Transverse colon (tissue), 4 donors: ENCODE measurements around the gene GRIN2A. TPM values are rescaled to one million over a fixed set of nuclear protein-coding genes. Genes with fewer than 3 reads are reported as not detected.

Source experiments
- DNase-seq: peaks from one replicate; pipeline ENCODE4 v3.0.0-alpha.2; 2019
- H3K27ac ChIP-seq, 4 donors: fragments of 200-600 bp; sonication (generic); 2 replicates each; pipeline ENCODE4 v1.5.1; 2016 to 2018; ENCODE audit warnings: inconsistent platforms in 4 of 4
- H3K27me3 ChIP-seq: fragments of 200-600 bp; sonication (generic); 2 replicates; pipeline ENCODE4 v1.5.1; 2017; ENCODE audit warnings: inconsistent platforms
- H3K36me3 ChIP-seq, 4 donors: fragments of 200-600 bp; sonication (generic); 2 replicates each; pipeline ENCODE4 v1.5.1; 2017 to 2019; ENCODE audit warnings: inconsistent platforms in 4 of 4
- H3K4me1 ChIP-seq, 4 donors: fragments of 200-600 bp; sonication (generic); 2 replicates each; pipeline ENCODE4 v1.5.1; 2017 to 2020; ENCODE audit warnings: inconsistent platforms in 4 of 4
- H3K4me3 ChIP-seq, 4 donors: fragments of 200-600 bp; sonication (generic); 1 replicate in 1 of 4; 2 replicates in 3 of 4; pipeline versions ENCODE4 v1.5.1 to v1.6.1; 2017 to 2019; ENCODE audit warnings: inconsistent platforms in 4 of 4
- H3K9me3 ChIP-seq, 2 donors: fragments of 200-600 bp; sonication (generic); 2 replicates each; pipeline ENCODE4 v1.5.1; 2017 to 2019; ENCODE audit warnings: inconsistent platforms in 2 of 2
- EP300 ChIP-seq: sonication (generic); formaldehyde crosslinking; IDR thresholded peaks from one replicate; pipeline ENCODE4 v1.6.1; 2017; ENCODE audit warnings: antibody characterized with exemption, low read depth
- POLR2A ChIP-seq: fragments of 450-650 bp; IDR thresholded peaks from one replicate; pipeline ENCODE4 v1.6.1; 2016; ENCODE audit warnings: antibody characterized with exemption, mild to moderate bottlenecking, moderate library complexity
- POLR2AphosphoS5 ChIP-seq, 3 donors: sonication (generic); formaldehyde crosslinking; IDR thresholded peaks; one replicate each; pipeline ENCODE4 v1.6.1; 2016; ENCODE audit warnings: antibody characterized with exemption in 3 of 3
- WGBS, 2 donors: methylation state at CpG; one replicate each; pipeline ENCODE4 v1.1.5; 2018; ENCODE audit warnings: low coverage in 1 of 2; 5-methylcytosine and 5-hydroxymethylcytosine counted together
- in situ Hi-C, 4 donors: fragments of 200-750 bp; cut with MboI; loops; one replicate each; pipeline versions ENCODE4 v1.15.0 to v1.15.1; 2017; ENCODE audit warnings: low sequenced_read_pairs in 3 of 4, low pct_ligation_motif_present in 1 of 4, low pct_unique_long_range_greater_than_20kb in 1 of 4
- intact Hi-C: fragments of 100-400 bp; cut with DNase I; formaldehyde crosslinking; loops from one replicate; pipeline ENCODE4 v1.15.1; 2023; ENCODE audit warnings: low total_unique reads
- small RNA-seq, 4 donors: library from RNA; depleted of rRNA; stranded (forward); fragments of <200 nt; gene quantifications; one replicate each; pipeline ENCODE3, GENCODE V24; 2016
- total RNA-seq, 4 donors: library from RNA; depleted of rRNA; stranded (reverse); fragments of >200 nt; gene quantifications; one replicate each; pipeline ENCODE4 v1.1.0, GENCODE V29; 2016
- TF ChIP-seq, protein P1 (sequence below), 5 experiments: fragments of 200-600 bp in 3 of 5; fragments of 450-650 bp in 2 of 5; sonication (generic) in 3 of 5; IDR thresholded peaks; 1 replicate in 2 of 5; 2 replicates in 3 of 5; pipeline ENCODE4 v1.5.1; 2016 to 2017; ENCODE audit warnings: antibody characterized with exemption in 5 of 5, inconsistent platforms in 3 of 5, mild to moderate bottlenecking in 2 of 5, moderate library complexity in 1 of 5

The GRIN2A gene
- total RNA-seq, 4 donors from 2014 or later, result 0.14 to 0.37 (median 0.18) TPM

DNA sequence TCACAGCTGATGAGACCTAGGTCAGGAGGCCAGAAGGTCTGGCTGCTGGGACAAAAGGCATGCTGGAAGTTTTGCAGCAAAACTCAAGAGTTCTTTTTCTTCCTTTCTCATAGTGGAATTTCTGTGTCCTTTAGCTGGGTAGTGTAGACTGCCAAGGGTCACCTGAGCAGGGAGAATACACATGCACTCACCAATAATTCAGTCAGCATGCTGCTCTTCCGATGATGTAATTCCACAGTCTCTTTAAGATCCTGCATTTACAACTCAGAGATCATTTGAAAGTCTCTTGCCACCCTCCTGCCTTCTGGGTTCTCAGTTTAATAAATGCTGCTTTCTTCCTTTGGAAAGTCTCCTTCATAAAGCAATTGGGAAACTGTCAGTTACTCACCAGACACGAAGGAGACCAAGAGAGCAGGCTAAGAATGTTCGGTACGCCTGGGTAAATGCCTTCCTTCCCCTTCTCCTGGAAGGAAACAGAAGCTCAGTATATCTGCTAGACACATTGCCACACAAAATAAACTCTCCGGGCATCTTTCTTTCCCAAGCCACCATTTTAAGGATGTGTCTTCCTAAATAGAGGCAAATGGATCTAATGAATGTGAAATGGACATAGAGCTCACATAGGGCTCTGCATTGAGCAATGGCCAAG lies 473.1 kb downstream of the GRIN2A start:
- H3K4me1 ChIP-seq, result no peaks in the 10 kb centered on the region
- WGBS, 2 donors, result 65 to 77% methylated on average over 2 to 5 of the region's 5 CpGs
- H3K27me3 ChIP-seq, result no peaks in the 10 kb centered on the region
- TF ChIP-seq, protein P1, sequence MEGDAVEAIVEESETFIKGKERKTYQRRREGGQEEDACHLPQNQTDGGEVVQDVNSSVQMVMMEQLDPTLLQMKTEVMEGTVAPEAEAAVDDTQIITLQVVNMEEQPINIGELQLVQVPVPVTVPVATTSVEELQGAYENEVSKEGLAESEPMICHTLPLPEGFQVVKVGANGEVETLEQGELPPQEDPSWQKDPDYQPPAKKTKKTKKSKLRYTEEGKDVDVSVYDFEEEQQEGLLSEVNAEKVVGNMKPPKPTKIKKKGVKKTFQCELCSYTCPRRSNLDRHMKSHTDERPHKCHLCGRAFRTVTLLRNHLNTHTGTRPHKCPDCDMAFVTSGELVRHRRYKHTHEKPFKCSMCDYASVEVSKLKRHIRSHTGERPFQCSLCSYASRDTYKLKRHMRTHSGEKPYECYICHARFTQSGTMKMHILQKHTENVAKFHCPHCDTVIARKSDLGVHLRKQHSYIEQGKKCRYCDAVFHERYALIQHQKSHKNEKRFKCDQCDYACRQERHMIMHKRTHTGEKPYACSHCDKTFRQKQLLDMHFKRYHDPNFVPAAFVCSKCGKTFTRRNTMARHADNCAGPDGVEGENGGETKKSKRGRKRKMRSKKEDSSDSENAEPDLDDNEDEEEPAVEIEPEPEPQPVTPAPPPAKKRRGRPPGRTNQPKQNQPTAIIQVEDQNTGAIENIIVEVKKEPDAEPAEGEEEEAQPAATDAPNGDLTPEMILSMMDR (IDR thresholded peaks at IDR 0.05), result no peak
- TF ChIP-seq POLR2A (no peak), POLR2AphosphoS5 (IDR thresholded peaks at IDR 0.05) (no peak), EP300 (no peak)
- in situ Hi-C loops (no loop called here), intact Hi-C loops (no loop called here)
- H3K36me3 ChIP-seq, result no peaks in the 10 kb centered on the region
- no peak for DNase-seq
- H3K27ac ChIP-seq, result no peak overlapping the region
- H3K4me3 ChIP-seq, result no peak overlapping the region
- no peaks in the 10 kb centered on the region for H3K9me3 ChIP-seq

DNA sequence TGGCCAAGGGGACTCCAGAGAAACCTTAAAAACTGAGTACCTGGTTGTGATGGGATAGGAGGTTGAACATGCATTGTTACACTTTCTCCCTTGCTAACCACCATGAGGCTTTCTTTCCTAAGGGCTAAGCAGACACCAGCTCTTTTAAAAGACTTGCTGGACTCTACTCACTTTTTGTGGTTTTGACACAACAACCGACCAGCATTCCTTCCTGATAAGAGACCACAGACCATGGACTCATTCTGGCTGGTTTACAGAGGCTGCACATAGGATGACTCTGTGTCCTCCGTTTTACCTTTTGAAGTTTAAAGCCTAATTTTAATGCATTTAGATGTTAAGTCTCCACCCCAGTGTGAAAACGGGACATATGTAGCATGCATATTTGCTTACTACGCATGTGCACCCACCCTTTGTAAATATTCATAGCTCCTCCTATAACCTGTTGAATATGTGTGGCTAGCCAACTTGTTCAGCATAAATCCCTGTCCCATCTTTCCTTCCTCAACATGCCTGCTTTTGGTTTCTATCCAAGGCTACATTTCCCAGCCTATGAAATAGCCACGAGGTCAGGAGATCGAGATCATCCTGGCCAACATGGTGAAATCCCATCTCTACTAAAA lies 475.9 kb downstream of the GRIN2A start:
- in situ Hi-C loops, result no loop called here
- Histone ChIP-seq H3K27ac (no peak overlapping the region), H3K27me3 (no peaks in the 10 kb centered on the region), H3K36me3 (no peaks in the 10 kb centered on the region), H3K9me3 (no peaks in the 10 kb centered on the region), H3K4me1 (no peaks in the 10 kb centered on the region), H3K4me3 (no peak overlapping the region)
- intact Hi-C loops, result no loop called here
- TF ChIP-seq, protein P1 (IDR thresholded peaks at IDR 0.05), result no peak
- TF ChIP-seq POLR2AphosphoS5 (IDR thresholded peaks at IDR 0.05), result no peak
- TF ChIP-seq POLR2A, result no peak
- no peak for TF ChIP-seq EP300
- WGBS, 2 donors, result 61% methylated on average over 6 of the region's 6 CpGs; no CpG with 5 or more reads in 1 of the 2 donors
- no peak for DNase-seq

- in situ Hi-C loops, result no loop called here
- Histone ChIP-seq H3K27ac (no peak overlapping the region), H3K27me3 (no peaks in the 10 kb centered on the region), H3K4me3 (no peak overlapping the region), H3K36me3 (no peaks in the 10 kb centered on the region), H3K4me1 (no peaks in the 10 kb centered on the region), H3K9me3 (no peaks in the 10 kb centered on the region)
- no peak for TF ChIP-seq POLR2A
- no peak for TF ChIP-seq POLR2AphosphoS5 (IDR thresholded peaks at IDR 0.05)
- intact Hi-C loops, result no loop called here
- DNase-seq, result no peak
- 71 to 74% methylated on average over 1 of the region's 1 CpG for WGBS, 2 donors
Observed at GRCh38 chr16:9703731-9704130, 478.5 kb downstream of the GRIN2A start.

Small RNA genes within 50 kb of the gene (small RNA-seq; reads per million reads assigned to genes)
- gene RN7SL493P, result 0 reads per million in 4 donors

Other genes starting within 250 kb of the GRIN2A start
- gene ATF7IP2, start 203.6 kb upstream of the GRIN2A start, total RNA-seq, result 10 to 100 TPM in 2 of 4 donors, 1 to 10 TPM in 2; 1.5 to 22.9 (median 10.8) TPM